Stomach smooth muscle (tissue), 2 donors: ENCODE results near the gene SLC12A7.
"Not testable (repeated sequence)": the region's sequence is repeated elsewhere in the genome, so short reads cannot be mapped to it uniquely, and the experiment has no call there.

Experiments used
- H3K27ac ChIP-seq: one replicate; pipeline ENCODE4 v1.7.0; 2013; ENCODE audit warnings: mild to moderate bottlenecking, low read length, inconsistent platforms
- H3K27me3 ChIP-seq, 2 donors: one replicate each; pipeline ENCODE4 v1.7.0; 2013; ENCODE audit warnings: low read length in 2 of 2; ENCODE audit not compliant: insufficient read depth in 2 of 2, control insufficient read depth in 1 of 2
- H3K36me3 ChIP-seq, 2 donors: one replicate each; pipeline ENCODE4 v1.7.0; 2013; ENCODE audit warnings: low read length in 2 of 2; ENCODE audit not compliant: control insufficient read depth in 2 of 2, insufficient read depth in 2 of 2
- H3K4me1 ChIP-seq: one replicate; pipeline ENCODE4 v1.7.0; 2013; ENCODE audit warnings: low read length; ENCODE audit not compliant: control insufficient read depth, insufficient read depth
- H3K4me3 ChIP-seq, 2 donors: one replicate each; pipeline ENCODE4 v1.7.0; 2013; ENCODE audit warnings: low read length in 2 of 2
- H3K9ac ChIP-seq, 2 donors: one replicate each; pipeline ENCODE4 v1.7.0; 2013; ENCODE audit warnings: low read length in 2 of 2, mild to moderate bottlenecking in 1 of 2
- H3K9me3 ChIP-seq, 2 donors: one replicate each; pipeline ENCODE4 v1.7.0; 2013; ENCODE audit warnings: low read length in 2 of 2; ENCODE audit not compliant: control insufficient read depth in 2 of 2
- donor health status: healthy.
- donor health status: Pancreatic carcinoma.

Gene SLC12A7

DNA sequence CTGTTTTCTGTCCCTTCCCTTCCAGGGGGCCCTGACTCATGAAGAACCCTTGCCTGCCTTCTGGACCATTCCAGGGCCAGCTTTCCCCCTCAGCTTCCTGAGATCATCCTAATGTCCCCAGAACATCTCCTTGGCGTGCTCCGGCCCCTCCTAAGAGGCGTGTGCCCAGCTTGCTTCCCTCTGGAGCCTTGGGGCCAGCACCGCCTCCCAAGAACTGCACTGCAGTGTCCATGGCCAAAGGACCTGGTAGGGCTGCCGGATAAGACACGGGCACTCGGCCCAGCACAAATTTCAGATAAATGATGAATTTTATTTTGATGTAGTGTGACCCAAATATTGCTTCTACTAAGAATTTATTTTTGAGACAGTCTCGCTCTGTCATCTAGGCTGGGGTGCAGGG is 20.7 kb upstream of the SLC12A7 start:
- peaks cover 12% of the 10 kb centered on the region for H3K4me1 ChIP-seq
- no peaks in the 10 kb centered on the region for H3K36me3 ChIP-seq
- H3K4me3 ChIP-seq, result no peak overlapping the region
- H3K9ac ChIP-seq, result no peak overlapping the region
- H3K27me3 ChIP-seq, result no peaks in the 10 kb centered on the region
- H3K9me3 ChIP-seq, result no peaks in the 10 kb centered on the region
- H3K27ac ChIP-seq, result no peak overlapping the region

- no peak overlapping the region for H3K9ac ChIP-seq
- H3K4me1 ChIP-seq, result peaks cover 12% of the 10 kb centered on the region
- no peak overlapping the region for H3K27ac ChIP-seq
- no peaks in the 10 kb centered on the region for H3K27me3 ChIP-seq
- no peaks in the 10 kb centered on the region for H3K36me3 ChIP-seq
- H3K9me3 ChIP-seq, result no peaks in the 10 kb centered on the region
- H3K4me3 ChIP-seq, result no peak overlapping the region
Measured at GRCh38 chr5:1131726-1132125, 19.9 kb upstream of the SLC12A7 start.

- H3K9me3 ChIP-seq, result no peaks in the 10 kb centered on the region
- H3K36me3 ChIP-seq, result no peaks in the 10 kb centered on the region
- no peak overlapping the region for H3K4me3 ChIP-seq
- no peaks in the 10 kb centered on the region for H3K27me3 ChIP-seq
- no peak overlapping the region for H3K9ac ChIP-seq
- no peak overlapping the region for H3K27ac ChIP-seq
- H3K4me1 ChIP-seq, result peaks cover 12% of the 10 kb centered on the region
Measured at GRCh38 chr5:1131191-1131621, 19.3 kb upstream of the SLC12A7 start.

DNA sequence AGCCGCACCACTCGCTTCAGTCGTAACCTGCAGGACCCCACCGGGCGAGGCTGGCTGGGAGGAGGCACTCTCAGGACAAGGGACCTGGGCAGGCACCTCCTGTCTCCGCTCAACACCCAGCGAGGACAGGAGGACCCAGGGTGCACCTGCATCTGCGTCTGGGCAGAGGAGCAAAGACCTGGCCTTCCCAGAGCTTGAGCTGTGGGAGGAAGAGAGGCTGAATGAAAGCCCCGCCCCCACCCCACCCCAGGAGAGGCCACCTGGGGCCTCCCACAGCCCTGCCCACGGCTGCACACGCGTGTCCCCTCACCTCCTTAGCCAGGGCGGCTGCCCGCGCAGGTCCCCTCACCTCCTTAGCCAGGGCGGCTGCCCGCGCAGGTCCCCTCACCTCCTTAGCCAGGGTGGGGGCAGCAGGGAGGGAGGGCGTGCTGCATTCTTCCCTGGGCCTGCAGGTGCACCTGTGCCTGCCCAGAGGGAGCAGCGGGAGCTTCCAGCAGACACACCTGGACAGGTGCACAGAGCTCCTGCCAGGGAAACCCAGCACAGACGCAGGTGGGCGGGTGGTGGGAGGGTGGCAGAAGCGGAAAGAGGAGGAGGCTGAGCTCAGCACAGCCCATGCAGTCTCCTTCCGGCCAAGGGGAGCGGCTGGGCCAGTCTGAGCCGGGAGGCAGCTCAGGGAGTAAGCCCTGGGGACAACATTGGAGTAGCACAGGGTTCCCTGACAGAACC is 18.5 kb upstream of the SLC12A7 start:
- H3K9ac ChIP-seq, result no peak overlapping the region

GRCh38 chr5:1129711-1130055 is 17.8 kb upstream of the SLC12A7 start:
- Histone ChIP-seq H3K9ac (no peak overlapping the region), H3K27me3 (no peaks in the 10 kb centered on the region), H3K9me3 (no peaks in the 10 kb centered on the region), H3K36me3 (no peaks in the 10 kb centered on the region), H3K4me3 (no peak overlapping the region), H3K4me1 (peaks cover 16% of the 10 kb centered on the region), H3K27ac (no peak overlapping the region)

More for the DNA sequence above, 18.5 kb upstream of the SLC12A7 start:
- no peak overlapping the region for H3K27ac ChIP-seq
- H3K4me1 ChIP-seq, result peaks cover 12% of the 10 kb centered on the region
- H3K27me3 ChIP-seq, result no peaks in the 10 kb centered on the region
- no peak overlapping the region for H3K4me3 ChIP-seq
- no peaks in the 10 kb centered on the region for H3K36me3 ChIP-seq
- no peaks in the 10 kb centered on the region for H3K9me3 ChIP-seq

GRCh38 chr5:1128977-1129710 is 17.3 kb upstream of the SLC12A7 start:
- no peaks in the 10 kb centered on the region for H3K36me3 ChIP-seq
- no peak overlapping the region for H3K9ac ChIP-seq
- no peaks in the 10 kb centered on the region for H3K9me3 ChIP-seq
- H3K27ac ChIP-seq, result no peak overlapping the region
- peaks cover 16% of the 10 kb centered on the region for H3K4me1 ChIP-seq
- H3K4me3 ChIP-seq, result no peak overlapping the region
- H3K27me3 ChIP-seq, result no peaks in the 10 kb centered on the region

DNA sequence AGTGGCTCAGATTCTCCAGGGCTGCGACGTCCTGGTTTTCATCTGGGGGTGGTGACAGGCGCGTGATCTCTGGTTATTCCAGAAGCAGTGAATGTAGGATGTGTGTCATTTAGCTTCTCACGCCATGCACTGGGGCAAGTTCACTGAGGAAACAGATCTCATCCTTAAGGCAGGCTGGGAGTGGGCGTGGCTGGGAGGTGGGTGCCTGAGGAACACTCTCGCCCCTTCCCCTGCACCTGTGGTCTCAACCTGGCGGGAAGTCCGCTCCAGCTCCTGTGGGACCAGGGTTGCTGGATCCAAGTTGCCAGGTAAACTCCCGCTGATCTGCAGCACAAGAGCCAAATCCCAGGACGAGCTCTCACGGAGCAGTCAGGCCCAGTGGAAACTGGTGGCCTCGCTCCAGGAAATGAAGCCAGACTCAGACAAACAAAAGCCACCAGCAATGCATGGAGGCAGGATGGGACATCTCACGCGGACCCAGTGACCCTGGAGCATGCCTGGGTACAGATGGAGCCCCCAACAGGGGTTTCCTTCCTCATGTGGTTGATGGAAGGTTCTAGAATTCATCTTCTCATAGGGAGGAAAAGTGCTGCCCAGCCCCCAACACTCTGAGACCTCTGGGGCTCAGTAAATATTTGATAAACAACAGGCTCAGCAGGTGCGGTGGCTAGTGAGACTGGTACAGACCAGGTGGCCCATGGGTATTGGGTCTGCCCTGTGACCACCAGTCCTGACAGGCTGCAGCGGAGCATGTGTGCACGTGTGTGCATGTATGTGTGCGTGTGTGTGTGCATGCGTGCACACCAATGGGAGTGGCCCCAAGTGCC is 16.3 kb upstream of the SLC12A7 start:
- no peaks in the 10 kb centered on the region for H3K9me3 ChIP-seq
- H3K9ac ChIP-seq, result no peak overlapping the region
- no peaks in the 10 kb centered on the region for H3K36me3 ChIP-seq
- H3K27ac ChIP-seq, result no peak overlapping the region
- no peak overlapping the region for H3K4me3 ChIP-seq
- no peaks in the 10 kb centered on the region for H3K27me3 ChIP-seq
- H3K4me1 ChIP-seq, result peaks cover 11% of the 10 kb centered on the region

GRCh38 chr5:1125695-1126094 is 13.8 kb upstream of the SLC12A7 start:
- H3K36me3 ChIP-seq, H3K9ac ChIP-seq, H3K27ac ChIP-seq, H3K27me3 ChIP-seq, H3K4me3 ChIP-seq, H3K9me3 ChIP-seq: not testable (repeated sequence)
- H3K4me1 ChIP-seq, result peaks cover 11% of the 10 kb centered on the region

- Histone ChIP-seq H3K4me3 (no peak overlapping the region), H3K27ac (no peak overlapping the region), H3K9me3 (no peaks in the 10 kb centered on the region), H3K27me3 (no peaks in the 10 kb centered on the region), H3K9ac (no peak overlapping the region), H3K36me3 (no peaks in the 10 kb centered on the region), H3K4me1 (peaks cover 11% of the 10 kb centered on the region)
Measured at GRCh38 chr5:1125030-1125357, 13.1 kb upstream of the SLC12A7 start.

GRCh38 chr5:1124205-1125029 is 12.6 kb upstream of the SLC12A7 start:
- H3K36me3 ChIP-seq, result no peaks in the 10 kb centered on the region
- H3K4me3 ChIP-seq, result no peak overlapping the region
- H3K27me3 ChIP-seq, result no peaks in the 10 kb centered on the region
- H3K9me3 ChIP-seq, result no peaks in the 10 kb centered on the region
- H3K27ac ChIP-seq, result peak overlapping the region; percentile 31
- no peak overlapping the region for H3K9ac ChIP-seq
- H3K4me1 ChIP-seq, result peaks cover 11% of the 10 kb centered on the region
